Measurements from ENCODE around the gene OR7G1. TPM values are rescaled to one million over a fixed set of nuclear protein-coding genes. Genes with fewer than 3 reads are reported as not detected.

The OR7G1 gene
- total and polyA plus RNA-seq, 9 donors, result not detected

DNA sequence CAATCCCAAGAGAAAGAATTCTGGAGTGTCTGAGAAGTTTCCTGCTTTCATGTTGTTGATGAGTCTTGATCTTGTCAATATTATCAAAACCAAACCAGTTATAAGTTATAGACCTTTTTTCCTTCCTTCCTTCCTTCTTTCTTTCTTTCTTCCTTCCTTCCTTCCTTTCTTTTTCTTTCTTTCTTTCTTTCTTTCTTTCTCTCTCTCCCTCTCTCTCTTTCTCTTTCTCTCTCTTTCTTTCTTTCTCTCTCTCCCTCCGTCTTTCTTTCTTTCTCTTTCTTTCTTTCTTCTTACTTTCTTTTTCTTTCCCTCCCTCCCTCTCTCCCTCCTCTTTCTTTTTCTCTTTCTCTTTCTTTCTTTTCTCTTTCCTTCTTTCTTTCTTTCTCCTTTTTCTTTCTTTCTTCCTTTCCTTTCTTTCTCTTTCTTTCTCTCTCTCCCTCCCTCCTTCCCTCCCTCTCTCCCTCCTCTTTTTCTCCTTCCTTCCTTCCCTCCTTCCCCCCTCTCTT lies 11.4 kb upstream of the OR7G1 start, which contains the start of gene OR7G3:
OR7G3 (minus strand) TSS at position 51 of the 506 bp plus-strand sequence; CDS start at position 51, 0 bp downstream.
- Histone ChIP-seq H3K4me3 (no peak within 1 kb of the TSS), H3K4me1 (ENCODE audit: insufficient read depth) (no peaks in the 10 kb centered on the region), H3K27ac (no peak within 1 kb of the TSS), H3K36me3 (no peaks in the 10 kb centered on the region), H3K9me3 (no peaks in the 10 kb centered on the region), H3K27me3 (no peaks in the 10 kb centered on the region)
- WGBS, 3 donors, result 67 to 83% methylated on average over 1 of the region's 1 CpG; no CpG with 5 or more reads in 1 of the 3 donors
- TF ChIP-seq POLR2A (IDR thresholded peaks at IDR 0.05), result no peak
- TF ChIP-seq, protein P1, sequence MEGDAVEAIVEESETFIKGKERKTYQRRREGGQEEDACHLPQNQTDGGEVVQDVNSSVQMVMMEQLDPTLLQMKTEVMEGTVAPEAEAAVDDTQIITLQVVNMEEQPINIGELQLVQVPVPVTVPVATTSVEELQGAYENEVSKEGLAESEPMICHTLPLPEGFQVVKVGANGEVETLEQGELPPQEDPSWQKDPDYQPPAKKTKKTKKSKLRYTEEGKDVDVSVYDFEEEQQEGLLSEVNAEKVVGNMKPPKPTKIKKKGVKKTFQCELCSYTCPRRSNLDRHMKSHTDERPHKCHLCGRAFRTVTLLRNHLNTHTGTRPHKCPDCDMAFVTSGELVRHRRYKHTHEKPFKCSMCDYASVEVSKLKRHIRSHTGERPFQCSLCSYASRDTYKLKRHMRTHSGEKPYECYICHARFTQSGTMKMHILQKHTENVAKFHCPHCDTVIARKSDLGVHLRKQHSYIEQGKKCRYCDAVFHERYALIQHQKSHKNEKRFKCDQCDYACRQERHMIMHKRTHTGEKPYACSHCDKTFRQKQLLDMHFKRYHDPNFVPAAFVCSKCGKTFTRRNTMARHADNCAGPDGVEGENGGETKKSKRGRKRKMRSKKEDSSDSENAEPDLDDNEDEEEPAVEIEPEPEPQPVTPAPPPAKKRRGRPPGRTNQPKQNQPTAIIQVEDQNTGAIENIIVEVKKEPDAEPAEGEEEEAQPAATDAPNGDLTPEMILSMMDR (IDR thresholded peaks at IDR 0.05), result no peak
- no peak for TF ChIP-seq EP300 (IDR thresholded peaks at IDR 0.05)
- intact Hi-C loops (cut with DNase I), result no loop called here
- no peak for DNase-seq

DNA sequence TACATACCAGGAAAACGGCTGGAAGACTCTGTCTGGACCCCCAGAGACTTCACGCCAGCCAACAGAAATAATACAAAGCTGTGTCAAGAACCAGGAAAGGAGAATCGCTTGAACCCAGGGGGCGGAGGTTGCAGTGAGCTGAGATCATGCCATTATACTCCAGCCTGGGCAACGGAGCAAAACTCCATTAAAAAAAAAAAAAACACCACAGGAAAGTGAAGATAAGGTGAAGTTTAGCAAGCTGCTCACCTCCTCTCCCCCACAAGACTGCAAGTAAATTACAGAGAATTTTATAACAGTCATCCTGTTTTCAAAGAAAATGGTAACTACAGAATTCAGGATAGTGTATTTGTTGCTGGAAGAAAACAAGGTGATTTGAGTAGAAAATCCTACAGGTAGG lies 984 bp upstream of the OR7G1 start:
- 27 to 38% (median 29%) methylated on average over 5 of the region's 5 CpGs for WGBS, 3 donors
- no peaks in the 10 kb centered on the region for H3K27me3 ChIP-seq
- DNase-seq, result no peak
- H3K9me3 ChIP-seq, result no peaks in the 10 kb centered on the region
- H3K27ac ChIP-seq, result no peak overlapping the region
- H3K4me3 ChIP-seq, result no peak overlapping the region
- intact Hi-C loops (cut with DNase I), result no loop called here
- H3K4me1 ChIP-seq (ENCODE audit: insufficient read depth), result no peaks in the 10 kb centered on the region
- TF ChIP-seq EP300 (IDR thresholded peaks at IDR 0.05) (no peak), POLR2A (IDR thresholded peaks at IDR 0.05) (no peak)
- TF ChIP-seq, protein P1 (IDR thresholded peaks at IDR 0.05), result no peak
- no peaks in the 10 kb centered on the region for H3K36me3 ChIP-seq

DNA sequence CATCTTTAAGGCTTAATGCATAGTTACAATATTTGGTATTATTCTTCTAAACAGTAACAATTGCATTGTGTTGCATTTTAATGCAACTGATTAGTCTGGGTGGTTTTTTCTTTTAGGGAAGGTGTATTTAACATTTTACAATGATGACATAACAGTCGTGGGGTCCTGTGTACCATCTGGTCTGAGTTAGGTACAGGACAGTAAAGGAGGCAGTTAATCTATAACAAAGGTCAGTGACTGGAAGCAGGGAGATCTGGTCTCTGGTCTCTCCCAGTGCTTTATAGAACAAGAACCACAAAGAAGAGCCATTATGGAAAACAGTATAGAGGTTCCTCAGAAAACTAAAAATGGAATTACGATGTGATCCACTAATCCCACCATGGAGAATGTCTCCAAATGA lies 5.6 kb downstream of the OR7G1 start:
- 34 to 67% (median 37%) methylated on average over 2 of the region's 2 CpGs for WGBS, 3 donors

DNA sequence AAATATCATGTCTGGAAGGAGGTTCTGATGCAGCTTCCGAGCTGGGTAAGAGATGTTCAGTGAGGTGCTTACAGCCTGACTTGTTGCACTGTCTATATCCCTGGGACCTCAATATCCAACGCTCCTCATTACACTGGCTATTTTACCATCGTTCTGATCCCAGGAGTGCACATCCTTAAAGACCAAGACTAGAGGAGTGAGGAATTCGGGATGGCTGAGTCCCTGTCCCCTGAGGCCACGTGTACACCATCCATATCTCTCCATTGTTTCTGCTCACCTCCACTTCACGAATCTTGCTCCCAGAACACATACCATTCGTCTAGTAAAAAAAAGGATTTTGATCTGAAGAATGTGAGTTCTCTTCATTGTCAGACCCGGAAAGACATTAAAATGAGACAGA lies 8.2 kb downstream of the OR7G1 start, which contains the start of gene OR7G2:
OR7G2 (minus strand) TSS at position 101 of the 400 bp plus-strand sequence. CDS start 4,232 bp downstream, outside the sequence.
- no peak for DNase-seq
- intact Hi-C loops (cut with DNase I), result no loop called here
- Histone ChIP-seq H3K4me1 (ENCODE audit: insufficient read depth) (no peaks in the 10 kb centered on the region), H3K27ac (no peak within 1 kb of the TSS), H3K9me3 (no peaks in the 10 kb centered on the region), H3K4me3 (no peak within 1 kb of the TSS), H3K27me3 (no peaks in the 10 kb centered on the region), H3K36me3 (no peaks in the 10 kb centered on the region)
- whole genome bisulfite sequencing, 3 donors, result 41 to 47% (median 44%) methylated on average over 8 of the region's 8 CpGs
- TF ChIP-seq POLR2A (IDR thresholded peaks at IDR 0.05) (no peak), EP300 (IDR thresholded peaks at IDR 0.05) (no peak)
- TF ChIP-seq, protein P1 (IDR thresholded peaks at IDR 0.05), result no peak

More for the DNA sequence above, 5.6 kb downstream of the OR7G1 start:
- intact Hi-C loops (cut with DNase I), result no loop called here
- no peak for DNase-seq
- no peaks in the 10 kb centered on the region for H3K36me3 ChIP-seq
- H3K27me3 ChIP-seq, result no peaks in the 10 kb centered on the region
- no peak overlapping the region for H3K27ac ChIP-seq
- no peaks in the 10 kb centered on the region for H3K4me1 ChIP-seq (ENCODE audit: insufficient read depth)
- TF ChIP-seq POLR2A (IDR thresholded peaks at IDR 0.05), result no peak
- H3K4me3 ChIP-seq, result no peak overlapping the region
- H3K9me3 ChIP-seq, result no peaks in the 10 kb centered on the region

DNA sequence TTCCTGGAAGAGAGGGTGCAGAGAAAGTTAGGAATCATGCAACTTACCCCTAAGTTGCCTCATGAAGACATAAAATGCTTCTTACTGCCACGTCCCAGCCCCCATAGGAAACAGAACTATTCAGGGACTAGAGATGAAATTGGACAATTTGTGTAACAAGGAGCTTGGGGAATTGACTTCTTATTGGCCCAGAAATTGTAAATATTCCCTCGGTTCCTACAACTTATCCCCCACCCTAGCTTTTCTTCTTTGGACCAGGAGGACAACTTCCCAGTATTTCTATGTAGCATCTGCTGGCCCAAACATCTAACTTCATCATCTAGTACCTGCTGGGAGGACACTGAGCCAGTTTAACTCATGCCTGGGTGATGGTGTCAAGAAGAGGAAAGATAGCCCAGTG lies 28.8 kb downstream of the OR7G1 start, which contains the start of gene OR1M1:
OR1M1 (plus strand) TSS at position 301 of the 400 bp plus-strand sequence. CDS start 6,184 bp downstream, outside the sequence.
- no peaks in the 10 kb centered on the region for H3K36me3 ChIP-seq
- H3K27ac ChIP-seq, result no peak within 1 kb of the TSS
- intact Hi-C loops (cut with DNase I), result loop anchor here in 1 of 4 donors (10.0 kb wide), 1 partner anchor 432 kb away; no protein-coding TSS in a partner anchor
- TF ChIP-seq EP300 (IDR thresholded peaks at IDR 0.05), result no peak
- TF ChIP-seq POLR2A (IDR thresholded peaks at IDR 0.05), result no peak
- TF ChIP-seq, protein P1 (IDR thresholded peaks at IDR 0.05), result no peak
- no peaks in the 10 kb centered on the region for H3K4me1 ChIP-seq (ENCODE audit: insufficient read depth)
- DNase-seq, result no peak
- H3K9me3 ChIP-seq, result no peaks in the 10 kb centered on the region
- WGBS, 3 donors, result 32 to 48% (median 36%) methylated on average over 2 of the region's 2 CpGs
- no peaks in the 10 kb centered on the region for H3K27me3 ChIP-seq
- H3K4me3 ChIP-seq, result no peak within 1 kb of the TSS
